GM21447 (cell line): ENCODE results near the gene CCDC88C.
"Not testable (repeated sequence)": the region's sequence is repeated elsewhere in the genome, so short reads cannot be mapped to it uniquely, and the experiment has no call there.

ENCODE experiments used
- ATAC-seq: cut with Tn5 transposase; IDR thresholded peaks from one replicate; pipeline ENCODE4 v1.9.1; 2021; ENCODE audit not compliant: unreplicated experiment

Gene CCDC88C

DNA sequence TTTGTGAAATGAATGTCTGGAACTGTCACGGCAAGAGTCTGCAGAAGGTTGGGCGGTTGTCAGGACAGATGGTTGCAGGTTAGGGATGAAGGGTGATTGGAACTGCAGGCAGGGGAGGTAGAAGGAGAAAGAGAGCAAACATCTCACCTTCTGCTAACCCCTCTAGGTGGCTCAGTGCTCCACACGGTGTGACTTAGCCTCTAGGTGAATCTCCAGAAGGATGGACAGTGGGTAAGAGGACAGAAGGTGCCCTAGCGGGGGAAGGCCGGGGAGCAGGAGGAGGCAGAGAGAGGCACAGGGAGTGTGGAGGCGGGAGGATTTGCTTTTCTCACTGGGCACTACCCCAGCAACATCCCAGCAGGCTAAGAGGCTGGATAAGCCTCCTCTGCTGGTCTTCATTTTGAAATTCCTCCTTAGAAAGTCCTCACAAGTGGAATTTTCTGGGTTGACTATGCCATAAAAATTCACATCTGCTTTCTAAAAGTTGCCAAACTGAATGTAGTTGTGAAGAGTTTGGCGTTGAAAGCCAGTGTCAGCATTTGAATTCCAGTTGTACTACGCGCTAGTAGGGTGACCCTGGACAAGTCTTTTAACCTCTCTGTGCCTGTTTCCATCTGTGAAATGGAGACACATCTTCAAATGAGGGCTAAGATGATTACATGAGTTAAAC lies 162.5 kb downstream of the CCDC88C start:
- no peak for ATAC-seq

- ATAC-seq = no peak
These were observed 163.2 kb downstream of the CCDC88C start for GRCh38 chr14:91254461-91254860.

GRCh38 chr14:91253795-91254323 lies 163.8 kb downstream of the CCDC88C start:
- ATAC-seq = no peak

- no peak for ATAC-seq
These were observed 164.5 kb downstream of the CCDC88C start for GRCh38 chr14:91252871-91253794.

- ATAC-seq = no peak
These were observed 166.7 kb downstream of the CCDC88C start for GRCh38 chr14:91250912-91251311.

DNA sequence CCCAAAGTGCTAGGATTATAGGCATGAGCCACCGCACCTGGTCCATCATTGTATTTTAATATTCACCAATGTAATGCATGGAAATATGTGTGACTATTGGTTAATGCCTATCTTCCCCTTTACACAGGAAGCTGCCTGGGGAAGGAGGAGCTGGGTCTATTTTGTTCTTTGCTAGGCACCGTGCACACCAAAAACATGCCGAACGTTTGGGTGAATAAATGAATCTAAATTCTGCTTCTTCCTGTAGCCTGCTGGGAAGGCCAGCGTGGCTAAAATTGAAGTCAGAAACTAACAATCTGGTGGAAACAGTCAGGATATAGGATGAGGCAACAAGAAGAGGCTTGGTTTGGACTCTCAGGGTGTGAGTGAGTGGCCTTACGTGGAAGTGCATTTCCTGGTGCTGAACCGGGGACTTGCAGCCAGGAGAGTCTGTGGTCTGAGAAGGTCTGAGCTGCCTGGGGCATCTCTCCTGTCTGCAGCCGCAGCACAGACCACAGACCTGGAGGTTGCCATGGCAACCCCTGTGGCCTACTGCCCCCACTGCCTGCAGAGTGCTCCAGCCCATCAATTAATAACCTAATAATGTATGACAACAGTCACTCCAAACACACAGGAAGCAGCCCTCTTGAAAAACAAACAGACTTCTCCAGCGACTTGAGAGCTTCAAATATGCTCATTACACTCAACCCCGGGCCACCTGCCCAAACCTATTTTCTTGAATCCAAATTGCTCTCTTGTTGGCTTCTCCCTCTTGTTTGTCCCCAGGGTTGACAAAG lies 167.6 kb downstream of the CCDC88C start:
- ATAC-seq = peak; percentile 87

DNA sequence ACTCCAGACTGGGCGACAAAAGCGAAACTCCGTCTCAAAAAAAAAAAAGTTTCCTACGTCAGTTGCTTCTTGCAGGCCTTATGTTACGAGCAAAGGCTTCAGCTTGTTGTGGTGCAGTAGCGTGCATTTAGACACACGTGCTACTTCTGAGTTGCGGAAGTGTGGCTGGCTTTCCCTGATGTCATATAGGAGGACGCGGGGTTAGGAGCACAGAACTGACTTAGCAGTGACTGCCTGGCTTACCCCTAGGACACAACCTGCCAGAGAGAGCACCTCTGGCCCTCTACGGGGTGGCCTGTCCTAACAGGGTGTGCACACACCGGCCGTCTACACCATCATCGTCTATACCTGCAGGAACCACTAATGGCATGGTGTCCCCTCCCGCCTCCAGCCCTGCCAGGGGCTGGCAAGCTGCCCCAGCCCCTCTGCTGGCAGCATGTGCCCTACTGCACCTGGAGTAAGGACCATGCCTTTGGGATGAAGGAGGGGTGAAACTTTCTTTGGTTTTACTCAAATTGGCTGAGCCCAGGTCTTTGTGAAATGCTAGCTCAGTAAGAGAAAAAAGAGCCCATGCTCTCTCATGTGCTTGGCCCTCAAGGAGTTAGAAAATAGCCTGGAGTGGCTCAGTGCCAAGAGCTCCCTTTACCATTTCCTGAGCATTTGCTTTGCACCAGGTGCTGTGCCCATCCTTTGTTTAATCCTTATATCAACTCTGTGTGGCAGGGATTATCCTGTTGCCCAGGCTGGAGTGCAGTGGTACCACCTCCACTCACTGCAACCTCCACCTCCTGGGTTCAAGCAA lies 171.4 kb downstream of the CCDC88C start:
- no peak for ATAC-seq

DNA sequence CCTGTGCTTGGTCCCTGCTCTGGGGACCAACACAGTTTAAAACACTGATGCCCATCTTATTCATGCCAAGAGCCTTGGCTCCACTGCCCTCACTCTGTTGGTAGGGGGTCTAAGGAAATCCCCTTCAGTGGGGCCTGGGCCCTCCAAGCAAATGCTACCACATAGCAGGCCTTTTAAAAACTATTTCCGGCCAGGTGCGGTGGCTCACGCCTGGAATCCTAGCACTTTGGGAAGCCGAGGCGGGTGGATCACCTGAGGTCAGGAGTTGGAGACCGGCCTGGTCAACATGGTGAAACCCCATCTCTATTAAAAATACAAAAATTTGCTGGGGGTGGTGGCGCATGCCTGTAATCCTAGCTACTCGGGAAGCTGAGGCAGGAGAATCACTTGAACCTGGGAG lies 172.0 kb downstream of the CCDC88C start:
- not testable (repeated sequence) for ATAC-seq

GRCh38 chr14:91245029-91245428 lies 172.6 kb downstream of the CCDC88C start:
- ATAC-seq = no peak

DNA sequence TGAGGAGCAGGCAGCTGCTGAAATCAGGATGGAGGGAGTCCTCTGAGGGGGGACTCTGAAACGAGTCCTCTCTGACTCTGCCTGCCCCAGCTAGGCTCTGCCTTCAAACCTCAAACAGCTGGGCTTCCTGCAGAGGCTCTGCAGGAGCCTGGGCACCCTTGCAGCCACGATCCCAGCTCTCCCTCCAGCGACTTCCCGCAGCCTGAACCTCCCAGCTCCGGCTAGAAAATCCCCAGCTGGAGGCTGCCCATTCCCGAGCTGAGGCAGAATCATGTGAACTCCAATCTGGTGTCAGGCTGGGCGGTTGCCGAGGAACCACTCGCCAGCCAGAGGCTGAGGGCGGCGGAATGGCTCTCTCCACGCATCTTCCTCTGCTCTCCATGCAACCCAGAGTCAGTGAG lies 173.1 kb downstream of the CCDC88C start, which contains the start of gene GPR68:
GPR68 (minus strand) TSS at position 204 of the 401 bp plus-strand sequence. CDS start 9,654 bp downstream, outside the sequence.
- ATAC-seq = no peak

- no peak for ATAC-seq
These were observed 174.5 kb downstream of the CCDC88C start for GRCh38 chr14:91243074-91243471.

- no peak for ATAC-seq
These were observed 175.0 kb downstream of the CCDC88C start for GRCh38 chr14:91242635-91243034.

DNA sequence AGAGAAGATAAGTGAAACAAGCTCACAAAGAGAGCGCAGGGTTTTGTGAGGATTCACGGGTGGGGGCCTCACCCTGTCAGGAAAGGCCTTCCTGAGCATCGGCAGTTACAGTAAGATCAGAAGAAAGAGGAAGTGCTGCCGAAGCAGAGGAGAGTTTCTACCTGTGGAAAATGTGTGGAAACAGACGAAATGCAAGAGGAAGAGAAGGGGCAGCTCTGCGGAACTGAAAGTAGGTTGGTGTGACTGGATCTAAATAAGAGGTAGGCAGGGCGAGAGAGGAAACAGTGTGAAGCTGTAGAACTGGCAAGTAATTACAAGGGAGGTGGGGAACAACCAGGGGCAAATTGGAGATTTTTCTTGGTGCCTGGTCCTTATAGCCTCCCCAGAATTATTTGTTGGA lies 175.8 kb downstream of the CCDC88C start:
- ATAC-seq = peak; percentile 60

DNA sequence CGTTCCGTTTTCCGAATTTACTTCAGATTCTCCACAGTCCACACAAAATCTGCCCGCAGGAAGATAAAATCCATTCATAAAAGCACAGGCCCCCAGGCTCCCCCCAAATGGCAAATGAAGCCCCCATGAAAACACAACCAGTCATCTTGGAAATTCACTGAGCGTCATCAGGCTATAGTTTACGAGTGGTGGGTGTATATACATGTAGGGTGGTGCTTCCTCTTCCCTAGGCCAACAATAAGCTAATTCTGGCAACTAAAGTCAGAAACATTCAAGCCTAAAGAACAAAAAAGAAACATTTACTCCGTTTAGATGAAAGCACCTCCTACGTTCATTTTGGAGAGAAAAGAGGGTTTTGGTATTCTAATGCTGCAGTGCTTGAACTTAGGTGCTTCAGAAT lies 179.0 kb downstream of the CCDC88C start:
- no peak for ATAC-seq

- ATAC-seq = no peak
These were observed 179.5 kb downstream of the CCDC88C start for GRCh38 chr14:91238085-91238484.

DNA sequence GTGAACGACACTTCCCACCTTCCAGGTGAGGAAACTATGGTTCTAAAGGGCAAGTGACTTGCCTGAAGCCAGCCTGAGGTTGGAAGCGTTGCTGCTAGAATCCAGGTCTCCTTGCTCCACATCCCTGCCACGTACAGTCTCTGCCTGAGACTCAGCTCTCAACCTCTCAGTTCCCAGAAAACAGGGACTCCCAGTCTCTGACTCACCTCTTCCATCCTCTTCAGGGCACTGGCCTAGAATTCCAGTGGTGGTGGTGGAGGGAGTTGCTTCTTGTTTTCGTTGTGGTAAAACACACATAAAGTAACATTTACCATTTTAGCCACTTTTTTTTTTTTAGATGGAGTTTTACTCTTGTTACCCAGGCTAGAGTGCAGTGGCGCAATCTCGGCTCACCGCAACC lies 180.4 kb downstream of the CCDC88C start:
- ATAC-seq = no peak

- ATAC-seq = no peak
These were observed 181.8 kb downstream of the CCDC88C start for GRCh38 chr14:91235841-91236240.

DNA sequence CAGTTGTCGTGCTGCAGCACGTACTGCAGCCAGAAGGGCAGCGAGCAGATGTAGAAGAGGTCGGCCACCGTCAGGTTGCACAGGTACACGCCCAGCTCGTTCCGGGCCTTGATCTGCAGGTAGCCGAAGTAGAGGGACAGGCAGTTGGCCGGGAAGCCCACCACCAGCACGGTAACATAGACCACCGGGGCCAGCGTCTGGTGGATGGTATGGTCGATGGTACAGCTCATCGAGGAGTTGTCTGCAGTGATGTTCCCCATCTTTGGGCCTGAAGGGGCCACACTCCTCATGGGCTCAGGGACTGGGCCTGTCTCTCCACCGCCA lies 182.9 kb downstream of the CCDC88C start:
- no peak for ATAC-seq

DNA sequence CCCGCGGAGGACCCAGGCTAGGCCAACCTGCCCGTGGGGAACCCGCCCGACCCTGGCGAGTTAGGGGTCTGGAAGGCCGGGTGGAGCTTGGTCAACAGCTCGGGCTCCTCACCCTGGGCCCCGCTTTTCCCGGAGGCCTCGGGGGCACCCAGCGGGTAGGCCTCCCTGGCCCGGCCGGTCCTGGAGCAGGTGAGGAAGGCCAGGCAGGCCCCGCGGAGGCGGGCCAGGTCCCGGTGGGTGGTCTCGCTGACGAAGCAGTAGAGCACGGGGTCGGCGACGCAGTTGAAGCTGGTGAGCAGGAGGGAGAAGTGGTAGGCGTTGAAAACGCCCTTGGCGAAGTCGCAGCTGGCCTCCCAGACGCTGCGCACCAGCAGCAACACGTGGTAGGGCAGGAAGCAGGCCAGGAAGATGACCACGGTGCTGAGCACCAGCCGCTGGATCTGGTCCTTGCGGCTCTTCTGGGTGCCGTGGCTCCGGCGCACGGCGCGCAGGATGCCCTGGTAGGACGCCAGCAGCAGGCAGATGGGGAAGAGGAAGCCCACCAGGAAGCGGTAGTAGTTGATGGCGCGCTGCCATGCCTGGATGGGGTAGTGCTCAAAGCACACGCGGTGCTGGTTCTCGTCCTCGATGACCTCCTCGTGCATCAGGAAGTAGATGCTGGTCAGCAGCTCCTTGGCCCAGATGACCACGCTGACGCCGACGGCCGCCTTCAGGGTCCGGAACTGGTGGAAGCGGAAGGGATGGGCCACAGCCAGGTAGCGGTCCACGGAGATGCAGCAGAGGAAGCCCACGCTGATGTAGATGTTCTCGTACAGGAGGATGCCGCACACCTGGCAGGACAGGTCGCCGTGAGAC lies 183.5 kb downstream of the CCDC88C start:
- no peak for ATAC-seq

DNA sequence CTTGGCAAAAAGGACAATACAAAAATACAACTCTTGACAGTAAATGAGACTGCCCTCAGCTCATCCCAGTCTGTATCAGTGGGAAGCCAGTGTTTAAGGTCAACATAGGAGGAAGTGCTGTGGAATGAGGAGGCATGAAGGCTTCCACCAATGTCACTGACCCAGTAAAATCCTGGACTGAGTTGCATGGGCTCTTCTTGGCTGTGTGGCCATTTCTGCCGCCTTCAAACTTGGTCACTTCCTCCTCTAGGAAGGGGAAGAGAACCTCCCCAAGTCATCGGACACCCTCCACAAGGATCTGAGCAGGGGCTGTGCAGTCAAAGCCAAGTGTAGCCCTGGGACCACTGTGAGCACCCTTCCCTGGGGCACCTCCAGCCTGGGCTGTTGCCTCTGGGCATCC lies 185.0 kb downstream of the CCDC88C start:
- no peak for ATAC-seq
